Nephron (organoid): Measurements from ENCODE around the gene CELF4.

Experiments
- H3K27ac Mint-ChIP-seq, 3 experiments: 2 replicates each; pipeline ENCODE4 v1.8.0; 2020; ENCODE audit warnings: mixed read lengths in 3 of 3, mild to moderate bottlenecking in 2 of 3, moderate library complexity in 1 of 3
- H3K27me3 Mint-ChIP-seq: 2 replicates; pipeline ENCODE4 v1.8.0; 2021; ENCODE audit warnings: low read depth, mild to moderate bottlenecking, moderate library complexity, mixed read lengths
- H3K36me3 Mint-ChIP-seq: 2 replicates; pipeline ENCODE4 v1.8.0; 2020; ENCODE audit warnings: low read depth, mixed read lengths
- H3K4me1 Mint-ChIP-seq: 2 replicates; pipeline ENCODE4 v1.8.0; 2020; ENCODE audit warnings: mixed read lengths
- H3K4me3 Mint-ChIP-seq, 3 experiments: 2 replicates each; pipeline ENCODE4 v1.8.0; 2020; ENCODE audit warnings: mild to moderate bottlenecking in 3 of 3, mixed read lengths in 3 of 3, moderate library complexity in 2 of 3
- H3K9me3 Mint-ChIP-seq: 2 replicates; pipeline ENCODE4 v1.8.0; 2020; ENCODE audit warnings: mixed read lengths
- CTCF ChIP-seq, 3 experiments: fragments of 200-600 bp; sonication (generic); IDR thresholded peaks; one replicate each; pipeline ENCODE4 v1.5.0; 2021; ENCODE audit warnings: antibody characterized with exemption in 3 of 3; ENCODE audit not compliant: unreplicated experiment in 3 of 3

CELF4 gene

DNA sequence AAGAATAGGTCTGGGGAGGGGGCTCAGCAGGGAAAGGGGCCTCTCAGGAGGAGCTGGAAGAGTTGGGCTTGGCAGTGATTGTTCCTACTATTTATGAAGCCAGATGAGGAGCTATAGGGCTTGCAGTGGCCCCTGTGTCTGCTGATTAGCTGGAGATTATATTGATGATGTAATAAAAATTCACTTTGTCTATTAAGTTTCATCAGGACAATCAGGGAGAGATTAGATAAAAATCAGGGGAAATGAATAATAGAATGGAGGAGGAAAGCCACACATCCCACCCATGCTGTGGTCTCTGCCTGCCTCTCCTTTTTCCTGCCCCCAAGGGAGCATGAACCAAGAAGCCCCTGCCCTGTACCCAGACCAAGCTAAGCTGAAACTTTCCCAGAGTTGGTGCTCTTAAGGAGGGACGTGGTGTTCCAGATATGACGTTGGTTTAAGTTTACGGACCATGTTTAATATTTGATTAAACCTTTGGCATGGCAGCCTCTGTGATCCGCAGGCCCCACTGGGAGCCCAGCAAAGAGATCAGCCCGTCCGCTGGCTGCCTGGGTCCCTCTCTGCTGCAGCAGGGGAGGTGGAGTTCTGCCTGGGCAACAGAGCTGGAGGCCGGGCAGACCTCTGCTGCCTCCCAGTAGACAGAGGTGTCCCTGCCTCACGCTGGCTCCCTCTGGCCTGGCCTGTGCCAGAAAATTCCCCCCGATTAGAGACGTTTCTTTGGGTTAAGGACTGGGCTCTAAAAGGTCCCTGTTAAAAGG is 15.3 kb downstream of the CELF4 start:
- Mint-ChIP-seq H3K9me3 (no peaks in the 10 kb centered on the region), H3K4me1 (peaks cover 13% of the 10 kb centered on the region), H3K27me3 (peaks cover 53% of the 10 kb centered on the region), H3K27ac (no peak overlapping the region), H3K4me3 (no peak overlapping the region), H3K36me3 (no peaks in the 10 kb centered on the region)
- no peak for TF ChIP-seq CTCF (IDR thresholded peaks at IDR 0.05; ENCODE audit: unreplicated experiment in 3 of 3)

DNA sequence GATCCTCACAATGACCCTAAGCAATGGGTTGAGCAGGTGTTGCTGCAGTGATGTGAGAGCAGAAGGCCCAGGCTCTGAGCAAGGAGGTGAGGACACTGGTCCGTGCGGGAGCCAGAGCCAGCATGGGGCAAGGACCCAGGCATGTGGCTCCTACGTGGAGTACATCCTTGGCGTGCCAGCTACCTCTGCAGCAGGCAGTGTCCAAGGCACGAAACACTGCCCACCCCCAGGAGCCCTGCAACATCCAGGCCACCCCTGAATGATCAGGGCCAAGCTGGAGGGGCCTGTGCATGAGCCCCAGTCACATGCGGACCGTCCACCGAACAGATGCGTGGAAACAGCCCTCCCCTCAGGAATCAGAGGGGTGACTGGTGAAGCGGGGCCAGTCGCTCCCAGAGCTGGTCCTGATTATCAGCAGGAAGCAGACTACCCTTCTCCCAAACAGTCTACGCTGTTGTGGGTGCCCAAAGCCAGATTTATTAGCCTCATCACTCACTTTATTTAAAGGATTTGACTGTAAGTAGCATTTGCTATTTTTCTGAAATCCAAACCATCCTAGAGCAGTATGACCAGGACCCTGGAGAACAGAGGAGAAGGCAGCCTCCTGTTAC is 16.8 kb downstream of the CELF4 start:
- no peak overlapping the region for H3K27ac Mint-ChIP-seq
- H3K4me1 Mint-ChIP-seq, result peaks cover 13% of the 10 kb centered on the region
- no peak for TF ChIP-seq CTCF (IDR thresholded peaks at IDR 0.05; ENCODE audit: unreplicated experiment in 3 of 3)

GRCh38 chr18:37547196-37547827 is 18.3 kb downstream of the CELF4 start:
- Mint-ChIP-seq H3K36me3 (no peaks in the 10 kb centered on the region), H3K4me1 (peaks cover 13% of the 10 kb centered on the region), H3K4me3 (no peak overlapping the region), H3K9me3 (no peaks in the 10 kb centered on the region), H3K27me3 (peaks cover 39% of the 10 kb centered on the region), H3K27ac (no peak overlapping the region)
- no peak for TF ChIP-seq CTCF (IDR thresholded peaks at IDR 0.05; ENCODE audit: unreplicated experiment in 3 of 3)

More for the DNA sequence above, 16.8 kb downstream of the CELF4 start:
- H3K36me3 Mint-ChIP-seq, result no peaks in the 10 kb centered on the region
- H3K27me3 Mint-ChIP-seq, result peaks cover 38% of the 10 kb centered on the region
- H3K4me3 Mint-ChIP-seq, result no peak overlapping the region
- H3K9me3 Mint-ChIP-seq, result no peaks in the 10 kb centered on the region

- no peak overlapping the region for H3K4me3 Mint-ChIP-seq
- no peaks in the 10 kb centered on the region for H3K9me3 Mint-ChIP-seq
- TF ChIP-seq CTCF (IDR thresholded peaks at IDR 0.05; ENCODE audit: unreplicated experiment in 3 of 3), result no peak
- H3K36me3 Mint-ChIP-seq, result no peaks in the 10 kb centered on the region
- H3K27me3 Mint-ChIP-seq, result peaks cover 40% of the 10 kb centered on the region
- no peak overlapping the region for H3K27ac Mint-ChIP-seq
- peaks cover 13% of the 10 kb centered on the region for H3K4me1 Mint-ChIP-seq
Observed at GRCh38 chr18:37546651-37547050, 18.9 kb downstream of the CELF4 start.

- peaks cover 42% of the 10 kb centered on the region for H3K27me3 Mint-ChIP-seq
- peaks cover 13% of the 10 kb centered on the region for H3K4me1 Mint-ChIP-seq
- H3K27ac Mint-ChIP-seq, result no peak overlapping the region
- H3K36me3 Mint-ChIP-seq, result no peaks in the 10 kb centered on the region
- no peak for TF ChIP-seq CTCF (IDR thresholded peaks at IDR 0.05; ENCODE audit: unreplicated experiment in 3 of 3)
- no peak overlapping the region for H3K4me3 Mint-ChIP-seq
- no peaks in the 10 kb centered on the region for H3K9me3 Mint-ChIP-seq
Observed at GRCh38 chr18:37546272-37546537, 19.4 kb downstream of the CELF4 start.
